Right ventricle myocardium superior (tissue), 1 donor: ENCODE data around the gene CCDC171. TPM values are rescaled to one million over a fixed set of nuclear protein-coding genes. Genes with fewer than 3 reads are reported as not detected.
"Not testable (repeated sequence)": the region's sequence is repeated elsewhere in the genome, so short reads cannot be mapped to it uniquely, and the experiment has no call there.

ENCODE experiments used
- ATAC-seq: fragments of 200-7000 bp; cut with Tn5 transposase; one replicate; pipeline ENCODE4 v1.9.1; 2020; ENCODE audit warnings: mild to moderate bottlenecking; ENCODE audit not compliant: poor library complexity
- DNase-seq: peaks from one replicate; pipeline ENCODE4 v3.0.0-alpha.2; 2020
- intact Hi-C: fragments of 100-400 bp; cut with DNase I; formaldehyde crosslinking; loops from one replicate; pipeline ENCODE4 v1.11.2; 2022
- long read RNA-seq: library from polyadenylated mRNA; unstranded; transcript quantifications from one replicate; pipeline ENCODE4 v2.0.0, GENCODE V29; 2021
- total RNA-seq: library from RNA; stranded (reverse); fragmentation: NEBNext Ultra II Directional; extraction: Animal tissue kit (Norgen Biotek cat#: 25700); gene quantifications from one replicate; pipeline ENCODE4 v1.2.1, GENCODE V29; 2021
- donor health status: DM: no; HTN: yes; CAD: no; lungs with severe emphysema.

The CCDC171 gene
- 1.6 TPM for total RNA-seq
- long read RNA-seq, partial matches to known transcripts: 0 of 1 reads
- long read RNA-seq, other reads (novel, unspliced or antisense): 1 of 1 reads

DNA sequence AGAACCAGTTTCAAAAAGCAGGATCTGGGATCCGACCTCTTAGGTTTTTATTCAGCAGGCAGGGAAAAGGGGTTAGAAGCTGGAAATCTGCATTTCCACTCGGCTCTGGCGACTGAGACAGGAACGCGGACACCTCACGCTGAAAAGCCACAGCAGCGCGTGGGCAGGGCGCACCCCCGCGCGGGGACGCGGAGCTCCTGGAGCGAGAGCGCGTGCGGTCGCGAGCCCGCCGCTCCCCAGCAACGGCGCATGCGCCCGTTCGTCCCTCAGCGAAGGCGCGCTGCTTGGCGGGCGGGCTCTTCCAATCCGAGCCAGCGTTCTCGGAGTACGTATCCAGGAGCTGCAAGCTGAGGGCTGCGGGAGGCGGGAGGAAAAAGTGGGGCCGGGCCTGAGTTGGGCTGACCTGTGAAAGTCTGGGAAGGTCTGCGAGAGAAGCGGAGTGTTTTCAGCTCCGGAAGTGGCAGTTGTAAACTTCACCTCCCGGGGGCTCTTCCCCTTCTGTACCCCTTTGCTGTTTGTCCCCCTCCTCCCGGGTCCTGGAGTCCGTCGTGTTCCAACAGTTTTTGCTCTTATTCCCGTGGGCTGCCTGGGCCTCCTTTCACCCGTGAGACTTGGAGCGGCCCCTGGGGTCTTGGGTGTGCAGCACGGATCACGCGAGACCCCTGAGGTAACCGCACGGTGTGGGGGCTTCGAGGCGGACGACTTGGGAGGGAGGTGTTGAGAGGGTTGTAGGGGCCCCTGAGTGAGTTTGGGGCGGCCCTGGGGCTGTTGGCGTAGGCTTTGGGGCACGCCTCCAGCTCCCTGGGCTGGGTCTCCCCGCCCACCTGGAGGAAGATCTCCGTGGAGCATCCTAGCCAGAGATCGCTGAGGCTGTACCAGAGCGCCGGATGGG, at the start of gene CCDC171:
TSS of gene CCDC171 (plus strand) at position 408 of the 892 bp plus-strand sequence. CDS start 11,046 bp downstream, outside the sequence.
- DNase-seq (peak; percentile 95), ATAC-seq (peak; percentile 99)
- intact Hi-C loops: no loop called here

DNA sequence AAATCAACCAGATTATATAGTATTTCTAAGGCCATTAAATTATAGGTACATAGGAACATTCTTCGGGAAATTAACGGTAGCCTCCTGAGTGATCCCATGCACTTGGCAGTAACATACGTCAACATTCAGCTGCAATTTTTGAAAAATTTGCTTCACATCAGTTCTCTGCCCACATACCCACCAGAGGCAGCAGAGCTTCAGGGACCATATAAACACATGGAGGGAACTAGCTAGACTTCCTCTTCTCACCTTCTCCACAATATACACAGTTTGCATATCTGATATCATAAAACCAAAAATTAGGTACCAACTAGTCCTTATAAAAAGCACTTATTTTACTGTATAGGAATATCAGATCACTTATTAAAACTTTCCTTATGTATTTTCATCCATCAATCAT, 46.9 kb upstream of the CCDC171 start:
- ATAC-seq (no peak), DNase-seq (no peak)
- intact Hi-C loops: no loop called here

GRCh38 chr9:15509931-15510788, 42.7 kb upstream of the CCDC171 start:
- peak; percentile 87 for ATAC-seq
- intact Hi-C loops: no loop called here
- peak; percentile 57 for DNase-seq

DNA sequence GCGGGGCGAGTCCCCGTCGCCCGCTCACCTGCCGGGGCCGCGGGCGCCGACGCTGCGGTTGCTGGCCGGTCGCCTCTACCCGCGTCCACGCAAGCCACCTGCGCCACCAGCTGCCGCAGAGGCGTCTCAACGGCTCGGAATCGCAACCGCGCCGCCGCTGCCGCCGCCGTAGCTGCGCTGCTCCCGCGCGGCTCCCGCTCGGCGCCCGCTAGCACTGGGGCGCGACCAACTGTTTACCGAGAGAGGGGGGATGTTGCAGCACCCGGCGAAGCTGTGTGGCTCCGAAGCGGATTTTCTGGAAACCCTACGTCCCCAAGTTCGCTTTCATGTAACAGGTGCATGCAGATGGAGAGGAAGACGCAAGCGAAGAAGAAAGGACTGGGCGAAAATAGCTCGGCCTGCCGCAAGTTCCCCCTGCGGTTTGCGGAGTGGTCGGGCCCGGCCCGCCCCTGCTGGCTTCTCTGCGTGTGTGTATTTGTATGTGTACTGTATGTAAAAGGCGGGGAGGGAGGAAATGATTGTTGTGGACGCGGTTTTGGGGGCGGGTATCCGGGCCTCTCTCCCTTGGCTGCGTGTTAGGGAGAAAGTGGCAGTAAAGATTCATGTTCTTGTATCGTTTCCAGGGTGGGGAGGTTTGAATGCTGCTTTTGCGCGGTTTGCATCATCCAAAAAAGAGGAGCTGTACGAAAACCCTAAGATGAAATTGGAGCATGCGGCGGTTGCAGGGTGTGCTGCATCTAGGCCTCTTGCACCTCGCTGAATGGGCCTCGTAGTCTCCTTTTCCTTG, 41.9 kb upstream of the CCDC171 start, which contains the start of gene PSIP1:
TSS of gene PSIP1 (minus strand) at position 182 of the 787 bp plus-strand sequence. CDS start 782 bp downstream, outside the sequence.
- intact Hi-C loops: no loop called here
- DNase-seq: peak; percentile 86
- ATAC-seq: peak; percentile 97

DNA sequence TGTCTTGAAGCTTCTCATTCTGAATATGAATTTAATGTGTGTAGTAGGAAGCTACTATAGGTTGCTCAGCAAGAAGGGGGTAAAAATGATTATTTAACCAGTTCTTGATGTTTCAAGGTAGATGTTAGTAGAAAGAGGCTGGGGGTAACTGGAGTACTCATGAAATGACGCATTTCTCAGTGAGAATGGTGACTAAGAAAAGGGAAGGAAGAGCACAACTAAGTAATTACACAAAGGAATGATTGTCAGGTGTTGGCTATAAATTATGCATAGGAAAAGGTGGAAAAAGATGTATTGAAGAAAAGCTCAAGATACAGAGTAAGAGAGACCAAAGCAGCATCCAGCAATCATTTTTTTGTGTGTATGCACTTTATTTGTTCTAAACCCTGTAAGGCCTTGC, 40.6 kb upstream of the CCDC171 start:
- intact Hi-C loops: no loop called here
- ATAC-seq: no peak

DNA sequence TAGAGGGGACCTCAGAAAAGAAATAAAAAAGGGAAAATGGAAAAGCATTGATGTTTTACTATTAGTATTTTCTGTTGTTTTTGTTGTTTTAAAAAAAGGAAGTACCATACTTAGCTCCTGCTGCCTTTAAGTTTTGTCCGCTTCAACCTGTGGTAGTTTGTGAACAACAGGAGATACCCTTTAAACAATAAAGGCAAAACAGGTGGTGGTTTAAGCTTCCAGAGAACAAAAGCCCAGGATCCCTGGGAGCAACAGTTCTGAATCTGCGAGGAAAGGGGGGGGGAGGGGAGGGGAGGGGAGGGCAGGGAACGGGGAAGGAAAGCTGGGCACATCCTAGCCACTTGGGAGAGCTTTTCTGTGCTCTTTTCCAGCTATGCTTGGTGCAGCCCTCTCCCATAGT, 40.0 kb upstream of the CCDC171 start:
- ATAC-seq: no peak
- intact Hi-C loops: no loop called here

More for the DNA sequence above, 40.6 kb upstream of the CCDC171 start:
- no peak for DNase-seq

GRCh38 chr9:15513335-15513734, 39.5 kb upstream of the CCDC171 start:
- intact Hi-C loops: no loop called here
- ATAC-seq (no peak), DNase-seq (no peak)

More for the DNA sequence above, 40.0 kb upstream of the CCDC171 start:
- no peak for DNase-seq

- no peak for DNase-seq
- no peak for ATAC-seq
- intact Hi-C loops: no loop called here
These were observed 33.0 kb upstream of the CCDC171 start for GRCh38 chr9:15519831-15520230.

DNA sequence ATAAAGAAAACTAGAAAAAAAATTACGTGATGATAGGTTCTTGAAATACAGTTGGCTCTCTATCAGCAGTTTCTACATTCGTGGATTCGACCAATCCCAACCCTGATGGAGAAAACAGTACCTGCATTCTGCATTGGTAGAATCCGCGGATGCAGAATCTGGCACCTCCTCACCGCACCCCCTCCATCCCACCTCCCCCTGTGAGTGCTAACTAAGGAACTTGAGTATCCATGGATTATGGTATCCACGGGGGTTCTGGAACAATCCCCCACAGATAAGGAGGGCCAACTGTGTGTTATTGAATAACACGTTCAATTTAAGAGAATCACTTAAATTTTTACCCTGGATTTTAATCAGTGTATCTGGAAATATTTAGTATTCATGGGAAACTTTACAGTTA, 31.6 kb upstream of the CCDC171 start:
- intact Hi-C loops: no loop called here
- ATAC-seq: no peak
- DNase-seq: no peak

GRCh38 chr9:15522130-15522755, 30.6 kb upstream of the CCDC171 start:
- no peak for DNase-seq
- intact Hi-C loops: no loop called here
- ATAC-seq: no peak

- DNase-seq (no peak), ATAC-seq (no peak)
- intact Hi-C loops: no loop called here
These were observed 27.9 kb upstream of the CCDC171 start for GRCh38 chr9:15524845-15525455.

DNA sequence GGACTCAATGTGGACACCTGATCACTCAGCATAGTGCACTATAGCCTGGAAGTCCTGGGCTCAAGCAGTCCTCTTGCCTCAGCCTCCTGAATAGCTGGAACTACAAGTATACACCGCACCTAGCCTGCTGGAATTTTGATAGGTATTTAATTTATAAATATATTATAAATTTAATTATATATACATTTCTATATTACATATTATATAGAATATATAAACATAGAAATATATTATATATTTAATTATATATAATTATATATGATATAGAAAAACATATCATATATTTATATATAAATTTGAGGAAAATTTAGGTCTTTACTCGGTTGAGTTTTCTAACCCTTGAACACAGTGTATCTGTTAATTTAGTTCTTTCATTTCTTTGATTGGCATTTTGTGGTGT, 26.9 kb upstream of the CCDC171 start:
- intact Hi-C loops: no loop called here
- no peak for DNase-seq
- ATAC-seq: no peak

GRCh38 chr9:15527035-15527434, 25.8 kb upstream of the CCDC171 start:
- intact Hi-C loops, DNase-seq, ATAC-seq: not testable (repeated sequence)

DNA sequence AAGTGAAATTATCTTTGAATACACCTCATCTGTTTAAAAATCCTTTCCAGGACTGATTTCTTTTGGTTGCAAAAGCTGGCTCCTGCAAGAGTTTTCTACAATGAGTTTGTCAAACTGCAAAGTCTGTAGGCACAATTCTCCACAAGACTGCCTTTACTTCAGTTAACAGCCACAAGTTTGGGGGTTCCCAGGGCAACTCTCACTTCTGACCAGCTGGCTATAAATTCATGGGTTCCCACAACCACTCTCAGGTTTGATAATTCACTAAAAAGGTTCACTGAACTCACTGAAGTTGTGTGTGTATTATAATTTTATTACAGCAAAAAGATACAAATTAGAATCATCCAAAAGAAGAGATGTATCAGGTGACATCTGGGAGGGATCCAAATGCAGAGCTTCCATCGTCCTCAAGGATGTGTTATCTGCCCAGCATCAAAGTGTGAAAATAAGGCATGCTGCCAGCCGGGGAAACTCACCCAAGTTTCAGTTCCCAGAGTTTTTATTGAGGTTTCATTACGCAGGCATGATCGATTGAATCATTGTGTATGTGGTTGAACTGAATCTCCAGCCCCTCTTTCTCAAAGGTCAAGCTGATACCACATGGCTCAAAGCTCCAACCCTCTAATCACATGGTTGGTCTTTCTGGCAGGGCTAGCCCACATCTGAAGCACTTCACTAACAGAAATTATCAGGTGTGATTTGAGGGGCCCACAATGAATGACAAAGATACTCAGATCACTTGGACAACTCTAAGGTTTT, 23.1 kb upstream of the CCDC171 start:
- ATAC-seq (no peak), DNase-seq (no peak)
- intact Hi-C loops: no loop called here

DNA sequence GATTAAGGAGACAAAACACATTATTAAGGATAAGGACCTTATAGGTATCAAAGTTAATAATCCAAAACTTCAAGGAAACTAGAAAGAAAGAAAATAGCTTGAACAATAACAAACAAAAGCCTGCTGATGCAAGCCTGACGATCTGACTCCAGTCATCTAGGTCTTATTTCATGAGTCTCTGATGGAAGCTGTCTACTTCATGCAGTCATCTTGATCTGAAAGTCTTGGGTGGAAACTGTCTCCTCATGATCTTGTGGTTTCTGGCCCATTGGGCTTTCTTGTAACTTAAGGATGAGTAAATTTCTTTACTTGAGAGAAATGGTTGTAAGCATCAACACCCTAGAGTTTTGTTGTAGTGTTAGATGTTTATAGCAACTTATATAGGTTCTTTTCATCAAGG, 21.5 kb upstream of the CCDC171 start:
- no peak for DNase-seq
- no peak for ATAC-seq
- intact Hi-C loops: no loop called here

DNA sequence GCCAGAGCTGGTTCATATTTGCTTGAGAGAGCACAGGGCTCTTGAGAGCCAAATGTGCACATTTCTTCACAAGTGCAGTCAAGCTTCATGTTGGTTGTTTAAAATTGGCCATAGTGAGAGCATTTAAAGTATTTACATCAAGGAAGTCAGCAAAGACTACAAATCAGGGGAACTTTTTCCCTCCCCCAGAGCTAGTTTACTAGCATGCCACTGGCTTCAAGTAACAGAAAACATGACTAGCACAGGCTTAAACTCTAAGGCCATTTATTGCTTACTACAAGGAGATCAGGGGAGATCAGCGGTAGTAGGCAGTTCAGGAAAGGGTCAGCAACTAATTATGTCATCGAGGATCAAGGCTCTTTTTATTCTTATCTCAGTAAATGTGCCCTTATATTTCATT, 11.0 kb upstream of the CCDC171 start:
- DNase-seq: no peak
- intact Hi-C loops: no loop called here
- no peak for ATAC-seq

DNA sequence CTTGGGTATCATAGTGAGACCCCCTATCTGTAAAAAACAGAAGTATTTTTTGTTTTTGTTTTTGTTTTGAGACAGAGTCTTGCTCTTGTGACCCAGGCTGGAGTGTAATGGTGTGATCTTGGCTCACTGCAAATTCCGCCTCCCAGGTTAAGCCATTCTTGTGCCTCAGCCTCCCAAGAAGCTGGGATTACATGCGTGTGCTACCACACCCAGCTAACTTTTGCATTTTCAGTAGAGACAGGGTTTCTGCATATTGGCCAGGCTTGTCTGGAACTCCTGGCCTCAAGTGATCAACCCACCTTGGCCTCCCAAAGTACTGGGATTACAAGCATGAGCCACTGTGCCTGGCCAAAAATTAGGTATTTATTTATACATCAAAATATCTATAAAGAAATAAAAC, 10.2 kb upstream of the CCDC171 start:
- DNase-seq (no peak), ATAC-seq (no peak)
- intact Hi-C loops: no loop called here
